ENCODE results near the gene SYMPK. TPM values are rescaled to one million over a fixed set of nuclear protein-coding genes. Genes with fewer than 3 reads are reported as not detected.

SYMPK gene
- total RNA-seq, 1 donor from 2014 or later, result 107 TPM

GRCh38 chr19:45872095-45872919 lies 9.4 kb upstream of the SYMPK start:
- intact Hi-C loops (cut with micrococcal nuclease), result no loop called here

GRCh38 chr19:45870798-45871197 lies 7.9 kb upstream of the SYMPK start:
- intact Hi-C loops (cut with micrococcal nuclease), result no loop called here

GRCh38 chr19:45867241-45867640 lies 4.3 kb upstream of the SYMPK start:
- intact Hi-C loops (cut with micrococcal nuclease), result loop anchor here (10.0 kb wide), 2 partner anchors 362 to 738 kb away; partner anchors contain the start of genes CALM3 and VASP

GRCh38 chr19:45866400-45867176 lies 3.6 kb upstream of the SYMPK start:
- intact Hi-C loops (cut with micrococcal nuclease), result loop anchor here (10.0 kb wide), 2 partner anchors 362 to 738 kb away; partner anchors contain the start of genes CALM3 and VASP

GRCh38 chr19:45865269-45865948 lies 2.5 kb upstream of the SYMPK start:
- intact Hi-C loops (cut with micrococcal nuclease), result loop anchor here (10.0 kb wide), 2 partner anchors 361 to 739 kb away; partner anchors contain the start of genes CALM3 and VASP

- intact Hi-C loops (cut with micrococcal nuclease), result loop anchor here (5.0 to 10.0 kb wide), 3 partner anchors 360 to 923 kb away; partner anchors contain the start of genes CALM3, SLC1A5 and VASP
These were observed 1.7 kb upstream of the SYMPK start for GRCh38 chr19:45864629-45865082.

GRCh38 chr19:45863840-45864628 lies 1.1 kb upstream of the SYMPK start, which contains the start of gene FOXA3:
TSS of gene FOXA3 (plus strand) at chr19:45864326. CDS start at chr19:45864457, 131 bp downstream.
- intact Hi-C loops (cut with micrococcal nuclease), result loop anchor here (1.0 to 10.0 kb wide), 17 partner anchors 22 to 987 kb away; partner anchors contain the start of genes AP2S1, CALM3, CCDC61 and IRF2BP1

- intact Hi-C loops (cut with micrococcal nuclease), result loop anchor here (1.0 to 10.0 kb wide), 17 partner anchors 23 to 987 kb away; partner anchors contain the start of genes AP2S1, CALM3, CCDC61 and IRF2BP1
These were observed 440 bp upstream of the SYMPK start for GRCh38 chr19:45863335-45863839.

GRCh38 chr19:45862271-45862563 lies 730 bp downstream of the SYMPK start:
- intact Hi-C loops (cut with micrococcal nuclease), result loop anchor here (2.0 to 10.0 kb wide), 5 partner anchors 155 to 989 kb away; partner anchors contain the start of genes AP2S1, CALM3, SLC1A5 and VASP

- intact Hi-C loops (cut with micrococcal nuclease), result loop anchor here (5.0 to 10.0 kb wide), 3 partner anchors 356 to 927 kb away; partner anchors contain the start of genes CALM3, SLC1A5 and VASP
These were observed 2.3 kb downstream of the SYMPK start for GRCh38 chr19:45860359-45861259.

GRCh38 chr19:45854167-45854778 lies 8.7 kb downstream of the SYMPK start:
- intact Hi-C loops (cut with micrococcal nuclease), result no loop called here

GRCh38 chr19:45852983-45853382 lies 10.0 kb downstream of the SYMPK start:
- intact Hi-C loops (cut with micrococcal nuclease), result no loop called here

- intact Hi-C loops (cut with micrococcal nuclease), result no loop called here
These were observed 10.7 kb downstream of the SYMPK start for GRCh38 chr19:45852145-45852750.

- intact Hi-C loops (cut with micrococcal nuclease), result no loop called here
These were observed 14.0 kb downstream of the SYMPK start for GRCh38 chr19:45848922-45849321.

- intact Hi-C loops (cut with micrococcal nuclease), result no loop called here
These were observed 15.3 kb downstream of the SYMPK start for GRCh38 chr19:45847663-45848062.

- intact Hi-C loops (cut with micrococcal nuclease), result no loop called here
These were observed 20.7 kb downstream of the SYMPK start for GRCh38 chr19:45842198-45842597.

GRCh38 chr19:45834970-45835369 lies 28.0 kb downstream of the SYMPK start:
- intact Hi-C loops (cut with micrococcal nuclease), result no loop called here

- intact Hi-C loops (cut with micrococcal nuclease), result no loop called here
These were observed 34.0 kb downstream of the SYMPK start for GRCh38 chr19:45828945-45829344.
